Stimulated activated CD8-positive, alpha-beta memory T cell treated with anti-CD3 and anti-CD28 coated beads, Interleukin-7, amount 100 ng/mL, for 1 hour (primary cell): ENCODE data around the gene VRK1.
"Not testable (repeated sequence)": the region's sequence is repeated elsewhere in the genome, so short reads cannot be mapped to it uniquely, and the experiment has no call there.

ENCODE experiments used
- DNase-seq, 2 donors: peaks; one replicate each; pipeline ENCODE4 v3.0.0-alpha.2; 2020; ENCODE audit warnings: low read depth in 2 of 2

Gene VRK1

GRCh38 chr14:96796851-96797581, at the start of gene VRK1:
Gene VRK1, plus strand, starts transcription at chr14:96797382. Its CDS starts 36,090 bp downstream, at chr14:96833472.
- DNase-seq: peak; percentile 91

- no peak for DNase-seq
Observed at GRCh38 chr14:96747608-96748007, 49.6 kb upstream of the VRK1 start.

DNA sequence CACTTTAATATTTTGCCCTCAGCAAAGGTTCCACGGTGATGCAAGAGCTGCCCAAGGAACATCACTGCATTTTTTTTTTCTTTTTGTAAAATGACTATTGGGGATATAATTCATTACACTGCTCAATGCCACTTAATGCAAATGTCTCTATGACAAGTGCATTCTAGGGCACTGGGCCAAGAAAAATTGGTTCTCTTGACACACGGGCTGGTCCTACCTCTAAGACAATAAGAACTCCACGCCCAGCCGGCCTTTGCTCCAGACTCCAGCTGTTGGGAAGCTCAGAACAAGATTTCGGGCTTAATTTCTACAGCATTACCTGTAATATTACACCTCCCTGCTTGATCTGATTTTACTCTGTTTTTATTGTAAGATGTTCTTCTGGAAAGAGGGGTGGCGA, 48.8 kb upstream of the VRK1 start:
- DNase-seq: no peak

DNA sequence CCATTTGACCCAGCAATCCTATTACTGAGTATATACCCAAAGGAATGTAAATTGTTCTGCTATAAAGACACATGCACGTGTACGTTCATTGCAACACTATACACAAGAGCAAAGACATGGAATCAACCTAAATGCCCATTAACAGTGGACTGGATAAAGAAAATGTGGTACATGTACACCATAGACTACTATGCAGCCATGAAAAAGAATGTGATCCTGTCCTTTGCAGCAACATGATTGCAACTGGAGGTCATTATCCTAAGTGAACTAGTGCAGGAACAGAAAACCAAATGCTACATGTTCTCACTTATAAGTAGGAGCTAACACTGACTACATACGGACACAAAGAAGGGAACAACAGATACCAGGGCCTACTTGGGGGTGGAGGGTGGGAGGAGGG, 45.7 kb upstream of the VRK1 start:
- no peak for DNase-seq

GRCh38 chr14:96752125-96752524, 45.1 kb upstream of the VRK1 start:
- DNase-seq: no peak

DNA sequence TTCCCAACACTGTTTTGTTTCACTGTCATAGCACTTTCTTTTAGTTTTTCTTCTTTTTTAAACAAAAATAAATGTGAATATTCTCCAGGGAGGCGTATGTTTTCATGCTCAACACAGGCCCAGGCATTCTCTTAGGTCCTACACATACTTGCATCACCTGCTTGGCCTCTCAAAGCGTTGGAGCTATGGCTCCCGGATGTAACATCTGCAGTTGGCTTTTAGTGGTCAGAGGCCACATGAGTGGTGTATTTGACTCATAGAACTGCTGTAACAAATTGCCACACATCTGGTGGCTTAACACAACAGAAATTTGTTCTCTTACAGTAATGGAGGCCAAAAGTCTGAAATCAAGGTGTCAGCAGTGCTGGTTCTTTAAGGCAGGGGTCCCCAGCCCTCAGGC, 44.6 kb upstream of the VRK1 start:
- no peak for DNase-seq

GRCh38 chr14:96754162-96754844, 42.9 kb upstream of the VRK1 start:
- no peak for DNase-seq

- no peak for DNase-seq
Observed at GRCh38 chr14:96754845-96755184, 42.4 kb upstream of the VRK1 start.

- no peak for DNase-seq
Observed at GRCh38 chr14:96756745-96757144, 40.4 kb upstream of the VRK1 start.

- DNase-seq: no peak
Observed at GRCh38 chr14:96757456-96757855, 39.7 kb upstream of the VRK1 start.

DNA sequence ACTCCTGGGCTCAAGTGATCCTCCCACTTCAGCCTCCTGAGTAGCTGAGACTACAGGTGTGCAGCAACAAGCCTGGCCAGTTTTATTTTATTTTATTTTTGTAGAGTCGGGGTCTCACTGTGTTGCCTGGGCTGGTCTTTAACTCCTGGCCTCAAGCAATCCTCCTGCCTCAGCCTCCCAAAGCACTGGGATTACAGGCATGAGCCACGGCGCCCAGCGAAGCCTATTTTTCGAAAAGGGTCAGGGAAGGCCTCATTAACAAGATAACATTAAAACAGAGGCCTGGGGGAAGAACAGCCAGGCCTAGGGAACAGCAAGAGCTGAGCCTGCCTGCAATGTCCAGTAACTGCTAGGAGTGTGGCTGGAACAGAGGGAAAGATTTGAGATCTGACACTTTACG, 36.1 kb upstream of the VRK1 start:
- no peak for DNase-seq

GRCh38 chr14:96762650-96763049, 34.5 kb upstream of the VRK1 start:
- DNase-seq: no peak

GRCh38 chr14:96764012-96764411, 33.2 kb upstream of the VRK1 start:
- DNase-seq: no peak

DNA sequence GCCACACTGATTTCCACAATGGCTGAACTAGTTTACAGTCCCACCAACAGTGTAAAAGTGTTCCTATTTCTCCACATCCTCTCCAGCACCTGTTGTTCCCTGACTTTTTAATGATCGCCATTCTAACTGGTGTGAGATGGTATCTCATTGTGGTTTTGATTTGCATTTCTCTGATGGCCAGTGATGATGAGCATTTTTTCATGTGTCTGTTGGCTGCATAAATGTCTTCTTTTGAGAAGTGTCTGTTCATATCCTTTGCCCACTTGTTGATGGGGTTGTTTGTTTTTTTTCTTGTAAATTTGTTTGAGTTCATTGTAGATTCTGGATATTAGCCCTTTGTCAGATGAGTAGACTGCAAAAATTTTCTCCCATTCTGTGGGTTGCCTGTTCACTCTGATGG, 32.0 kb upstream of the VRK1 start:
- DNase-seq: not testable (repeated sequence)

GRCh38 chr14:96772929-96773328, 24.3 kb upstream of the VRK1 start:
- no peak for DNase-seq

DNA sequence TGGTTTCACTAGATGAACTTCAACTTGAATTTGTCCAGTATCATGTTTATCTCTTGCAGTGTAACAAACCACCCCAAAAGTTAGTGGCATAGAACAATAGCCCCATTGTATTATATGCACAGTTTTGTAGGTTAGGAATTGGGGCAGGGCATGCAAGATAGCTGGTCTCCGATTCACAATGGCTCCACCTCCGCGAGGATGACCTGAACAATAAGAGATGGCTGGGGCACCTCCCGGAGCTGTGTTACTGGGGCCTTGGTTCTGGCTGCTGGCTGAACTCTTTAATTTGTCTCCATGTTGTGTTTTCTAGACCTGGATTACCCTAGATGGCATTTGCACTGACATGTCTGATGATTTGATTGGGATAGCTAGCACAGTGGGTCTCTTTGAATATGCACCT, 20.4 kb upstream of the VRK1 start:
- no peak for DNase-seq

- no peak for DNase-seq
Observed at GRCh38 chr14:96780500-96780899, 16.7 kb upstream of the VRK1 start.

DNA sequence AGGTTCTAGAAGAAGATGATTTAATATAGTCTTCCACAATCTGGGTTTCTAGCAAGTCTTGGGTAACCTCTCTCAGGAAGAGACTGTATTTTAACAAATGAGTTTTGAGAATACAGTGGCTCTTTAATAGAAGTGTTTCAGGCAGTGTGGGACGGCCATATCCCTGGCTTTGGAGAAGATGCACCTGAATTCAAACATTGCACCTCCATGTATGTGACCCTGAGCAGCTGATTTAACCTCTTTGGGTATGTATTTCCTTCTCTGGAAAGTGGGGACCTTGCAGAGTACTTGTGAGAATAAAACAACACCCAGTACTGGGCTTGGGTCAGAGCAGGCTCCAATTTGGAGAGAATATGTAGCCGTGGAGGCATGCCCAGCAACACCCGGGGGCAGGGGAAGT, 15.8 kb upstream of the VRK1 start:
- no peak for DNase-seq

GRCh38 chr14:96782436-96782835, 14.7 kb upstream of the VRK1 start:
- no peak for DNase-seq

DNA sequence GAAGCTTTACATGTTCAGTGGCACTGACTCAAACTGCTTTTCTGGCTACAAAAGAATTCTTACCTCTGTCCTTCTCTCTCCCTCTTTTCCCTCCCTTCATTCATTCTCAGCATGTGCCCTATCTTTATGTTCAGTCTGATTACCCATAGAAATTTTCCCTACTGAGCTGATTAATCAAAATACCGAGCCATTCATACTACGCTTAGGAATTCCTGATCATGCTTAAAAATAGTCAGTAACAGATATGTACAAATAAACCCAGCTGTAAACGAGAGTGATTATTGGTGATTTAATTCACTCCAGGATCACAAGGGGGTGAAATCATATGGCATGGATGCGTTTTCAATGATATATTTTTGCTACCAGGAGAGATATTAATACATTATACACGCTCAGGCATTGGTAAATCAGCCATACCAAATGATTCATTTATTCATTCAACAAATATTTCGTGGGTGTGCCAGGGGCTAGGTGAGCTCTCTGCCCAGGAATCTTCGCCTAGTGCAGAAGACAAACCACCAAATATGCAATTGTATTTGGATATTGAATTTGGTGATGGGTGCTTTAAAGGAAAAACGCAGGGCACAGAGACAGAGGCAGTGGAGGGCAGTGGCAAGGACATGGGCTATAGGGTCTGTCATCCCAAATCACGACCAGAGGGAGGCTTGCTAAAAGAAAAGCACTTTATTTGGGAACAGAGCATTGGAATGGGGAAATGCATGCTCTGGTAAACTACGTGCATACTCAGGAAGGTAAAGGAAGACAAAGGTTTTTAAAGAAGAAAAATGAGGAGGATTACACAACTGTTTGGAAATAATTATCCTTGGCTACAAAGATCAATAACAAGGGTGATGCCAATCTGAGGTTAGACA, 13.9 kb upstream of the VRK1 start:
- DNase-seq: no peak

- no peak for DNase-seq
Observed at GRCh38 chr14:96783915-96784224, 13.3 kb upstream of the VRK1 start.

- no peak for DNase-seq
Observed at GRCh38 chr14:96790186-96790585, 7.0 kb upstream of the VRK1 start.

DNA sequence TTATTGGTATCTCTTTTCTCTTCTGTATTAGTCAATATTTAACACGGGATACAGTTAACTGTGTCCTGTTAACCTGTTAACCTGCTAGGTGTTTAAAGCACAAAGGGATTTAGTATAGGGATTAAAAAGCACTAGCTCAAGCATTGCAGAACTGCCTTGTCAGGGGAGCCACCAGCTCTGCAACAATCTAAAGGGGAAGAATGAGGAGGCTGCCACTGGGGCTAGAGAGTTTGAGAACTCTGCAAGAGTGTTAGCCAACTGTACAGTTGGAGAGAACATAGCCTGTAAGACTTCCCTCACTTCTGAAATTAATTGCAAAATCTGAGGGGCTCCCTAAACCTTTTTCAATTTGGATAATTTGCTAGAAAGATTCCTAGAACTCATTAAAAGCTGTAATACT, 6.5 kb upstream of the VRK1 start:
- DNase-seq: no peak
